SK-N-MC (cell line): ENCODE measurements around the gene KDM2A.

Experiments used
- DNase-seq: peaks from one replicate; pipeline ENCODE4 v3.0.0-alpha.2; 2011; ENCODE audit warnings: low read depth, low spot score
- H3K27ac ChIP-seq: fragments of 200-600 bp; sonication (generic); 2 replicates; pipeline ENCODE4 v1.5.1; 2016; ENCODE audit warnings: mixed run types
- H3K36me3 ChIP-seq: fragments of 200-600 bp; sonication (generic); 2 replicates; pipeline ENCODE4 v1.6.1; 2017; ENCODE audit warnings: antibody characterized with exemption, low read length, mixed read lengths; ENCODE audit not compliant: insufficient read depth
- H3K4me3 ChIP-seq: fragments of 200-600 bp; sonication (generic); 2 replicates; pipeline ENCODE4 v1.5.1; 2016
- H3K9ac ChIP-seq: fragments of 200-600 bp; sonication (generic); 2 replicates; pipeline ENCODE4 v1.8.0; 2017; ENCODE audit warnings: mixed run types, mixed read lengths; ENCODE audit not compliant: insufficient read length
- H3K9me3 ChIP-seq: fragments of 200-600 bp; sonication (generic); 2 replicates; pipeline ENCODE4 v1.6.1; 2017; ENCODE audit warnings: low read depth, mild to moderate bottlenecking, antibody characterized with exemption, low read length, moderate library complexity, mixed read lengths
- EZH2 ChIP-seq: fragments of 200-600 bp; sonication (generic); IDR thresholded peaks from one replicate; pipeline ENCODE4 v1.6.1; 2017; ENCODE audit warnings: antibody characterized with exemption
- FOXP2 ChIP-seq: optimal IDR thresholded peaks from 2 replicates; pipeline ENCODE3; 2011; ENCODE audit warnings: mild to moderate bottlenecking, moderate library complexity; ENCODE audit not compliant: insufficient read depth; ENCODE audit errors: extremely low read length, control extremely low read depth
- POLR2AphosphoS5 ChIP-seq: IDR thresholded peaks from 2 replicates; pipeline ENCODE4 v1.6.1; 2012; ENCODE audit warnings: mild to moderate bottlenecking, low read depth, low read length, borderline replicate concordance

The KDM2A gene

GRCh38 chr11:67262731-67263675 is 143.9 kb downstream of the KDM2A start:
- no peaks in the 10 kb centered on the region for H3K9me3 ChIP-seq
- H3K9ac ChIP-seq: no peak overlapping the region
- no peak for TF ChIP-seq FOXP2
- no peak; the same call in 1 of the 2 replicates for TF ChIP-seq POLR2AphosphoS5
- no peak for TF ChIP-seq EZH2
- H3K4me3 ChIP-seq: no peak overlapping the region
- DNase-seq: no peak
- H3K36me3 ChIP-seq: peaks cover 3% of the 10 kb centered on the region; the same call in 1 of the 2 replicates
- H3K27ac ChIP-seq: no peak overlapping the region

DNA sequence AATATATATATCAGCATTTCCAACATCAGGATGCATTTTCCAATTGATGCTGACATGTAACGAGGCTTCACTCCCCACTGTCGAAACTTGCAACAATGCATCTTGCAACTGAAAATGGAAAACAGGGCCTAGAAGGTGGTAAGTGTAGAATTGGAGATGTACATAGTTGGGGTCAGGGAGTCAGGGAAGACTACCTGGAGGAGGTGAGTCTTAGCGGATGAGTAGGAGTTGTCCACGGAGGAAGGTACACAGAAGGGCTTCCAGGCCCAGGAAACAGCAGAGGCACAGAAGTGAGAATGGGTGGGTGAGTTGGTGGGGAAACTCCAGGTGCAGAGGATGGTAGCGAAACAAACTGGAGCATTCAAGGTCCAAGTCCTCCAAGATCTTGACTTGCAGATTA is 145.2 kb downstream of the KDM2A start:
- no peak overlapping the region for H3K4me3 ChIP-seq
- TF ChIP-seq EZH2 (no peak), FOXP2 (no peak), POLR2AphosphoS5 (no peak)
- no peak for DNase-seq
- H3K36me3 ChIP-seq: peaks cover 5% of the 10 kb centered on the region; the same call in 1 of the 2 replicates
- no peak overlapping the region for H3K27ac ChIP-seq
- no peaks in the 10 kb centered on the region for H3K9me3 ChIP-seq
- H3K9ac ChIP-seq: no peak overlapping the region

- H3K4me3 ChIP-seq: no peak overlapping the region
- TF ChIP-seq FOXP2 (no peak), POLR2AphosphoS5 (no peak), EZH2 (no peak)
- no peaks in the 10 kb centered on the region for H3K9me3 ChIP-seq
- H3K36me3 ChIP-seq: peaks cover 5% of the 10 kb centered on the region; the same call in 1 of the 2 replicates
- DNase-seq: no peak
- H3K9ac ChIP-seq: no peak overlapping the region
- no peak overlapping the region for H3K27ac ChIP-seq
Measured at GRCh38 chr11:67264877-67265632, 146.0 kb downstream of the KDM2A start.

- TF ChIP-seq FOXP2 (no peak), EZH2 (no peak), POLR2AphosphoS5 (no peak)
- Histone ChIP-seq H3K27ac (no peak overlapping the region), H3K36me3 (peaks cover 5% of the 10 kb centered on the region; the same call in 1 of the 2 replicates), H3K9me3 (no peaks in the 10 kb centered on the region), H3K9ac (peak overlapping the region; percentile 44), H3K4me3 (peak overlapping the region; percentile 71)
- no peak for DNase-seq
Measured at GRCh38 chr11:67265633-67266448, 146.8 kb downstream of the KDM2A start.

GRCh38 chr11:67266449-67267187 is 147.6 kb downstream of the KDM2A start, which contains the start of gene GRK2:
TSS of gene GRK2 (plus strand) at chr11:67266473. CDS start at chr11:67266700, 227 bp downstream.
- TF ChIP-seq FOXP2: no peak
- no peak for TF ChIP-seq EZH2
- TF ChIP-seq POLR2AphosphoS5: no peak
- no peak for DNase-seq
- no peaks in the 10 kb centered on the region for H3K9me3 ChIP-seq
- H3K9ac ChIP-seq: peak within 1 kb of the TSS; percentile 88
- no peak within 1 kb of the TSS; the same call in 1 of the 2 replicates for H3K27ac ChIP-seq
- H3K4me3 ChIP-seq: peak within 1 kb of the TSS; percentile 89
- H3K36me3 ChIP-seq: peaks cover 5% of the 10 kb centered on the region; the same call in 1 of the 2 replicates

DNA sequence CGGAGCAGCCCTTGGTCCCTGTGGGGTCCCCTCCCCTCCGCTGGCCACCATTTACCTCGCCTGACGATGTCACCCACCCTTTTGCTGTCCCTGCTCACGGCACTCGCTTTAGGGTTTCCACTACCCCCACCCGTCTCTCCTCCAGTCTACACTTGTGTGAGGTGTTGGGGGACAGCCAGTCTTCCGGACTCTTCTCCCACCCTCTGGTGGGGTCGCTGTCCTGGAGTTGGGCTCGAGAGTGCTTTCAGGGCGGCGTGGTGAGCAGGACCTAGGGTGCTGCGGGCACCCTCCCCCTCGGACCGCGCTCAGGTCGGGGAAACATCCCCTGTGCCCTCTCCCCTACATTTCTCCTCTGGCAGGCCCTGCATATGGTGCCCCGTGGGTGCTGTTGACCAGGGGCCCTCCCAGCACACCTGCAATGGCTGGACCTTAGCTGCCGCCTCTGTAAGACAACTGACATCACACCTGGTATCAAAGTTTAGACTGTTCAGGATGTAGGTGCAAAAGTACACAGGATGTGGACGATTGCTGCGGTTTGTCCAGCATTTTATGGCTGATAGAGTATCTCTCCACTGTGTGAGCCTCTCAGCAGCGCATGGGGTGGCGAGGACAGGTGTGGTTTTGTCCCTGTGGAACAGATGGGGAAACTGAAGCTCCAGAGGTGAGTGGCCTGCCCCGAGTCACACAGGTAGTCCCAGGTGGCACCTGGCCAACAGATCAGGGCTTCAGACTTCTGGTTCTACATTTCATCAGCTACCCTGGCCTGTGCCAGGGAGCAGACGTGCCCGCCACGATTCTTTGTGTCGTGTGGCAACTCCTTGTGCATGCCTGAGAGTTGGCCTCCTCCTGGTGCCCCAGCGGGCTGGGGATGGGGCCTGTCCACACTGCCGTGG is 148.4 kb downstream of the KDM2A start:
- H3K36me3 ChIP-seq: peaks cover 5% of the 10 kb centered on the region; the same call in 1 of the 2 replicates
- peak overlapping the region; percentile 88 for H3K9ac ChIP-seq
- TF ChIP-seq POLR2AphosphoS5: no peak
- TF ChIP-seq FOXP2: no peak
- TF ChIP-seq EZH2: no peak
- peak overlapping the region; percentile 50 for H3K27ac ChIP-seq
- no peak for DNase-seq
- H3K4me3 ChIP-seq: peak overlapping the region; percentile 89
- H3K9me3 ChIP-seq: no peaks in the 10 kb centered on the region
